ENCODE data around the gene DDI2. TPM values are rescaled to one million over a fixed set of nuclear protein-coding genes. Genes with fewer than 3 reads are reported as not detected.

The DDI2 gene
- total RNA-seq, 1 experiment from 2014 or later, result 27.0 TPM

DNA sequence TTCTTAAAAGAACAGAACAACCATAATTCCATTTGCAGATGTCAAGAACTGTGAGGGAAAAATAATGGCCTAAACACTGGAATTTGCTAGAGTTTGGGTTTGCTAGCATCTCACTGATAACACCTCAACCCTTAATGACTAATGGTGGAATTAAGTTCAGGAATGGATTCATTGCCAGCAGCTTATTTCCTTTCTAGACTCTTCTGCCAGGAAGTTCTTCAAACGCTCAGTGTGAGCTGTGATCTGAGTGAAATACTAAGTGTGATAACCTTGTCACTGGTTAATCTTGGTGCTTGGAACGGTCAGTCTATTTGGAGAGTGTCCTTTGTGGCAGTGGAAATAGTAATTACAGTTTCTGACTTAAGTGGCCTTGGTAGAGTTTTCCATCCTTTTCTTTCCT is 45.2 kb downstream of the DDI2 start:
- BruUV-seq (replicated peaks), result no TSS peak
- Mint-ChIP-seq H3K9me3 (ENCODE audit: low read depth, unreplicated experiment) (no peaks in the 10 kb centered on the region), H3K27ac (ENCODE audit: unreplicated experiment) (no peak overlapping the region), H3K36me3 (ENCODE audit: insufficient read depth, unreplicated experiment) (peaks cover 17% of the 10 kb centered on the region), H3K27me3 (ENCODE audit: unreplicated experiment) (no peaks in the 10 kb centered on the region), H3K4me1 (ENCODE audit: low read depth, unreplicated experiment) (no peaks in the 10 kb centered on the region), H3K4me3 (ENCODE audit: low read depth, unreplicated experiment) (no peak overlapping the region)
- TF ChIP-seq, protein P1, sequence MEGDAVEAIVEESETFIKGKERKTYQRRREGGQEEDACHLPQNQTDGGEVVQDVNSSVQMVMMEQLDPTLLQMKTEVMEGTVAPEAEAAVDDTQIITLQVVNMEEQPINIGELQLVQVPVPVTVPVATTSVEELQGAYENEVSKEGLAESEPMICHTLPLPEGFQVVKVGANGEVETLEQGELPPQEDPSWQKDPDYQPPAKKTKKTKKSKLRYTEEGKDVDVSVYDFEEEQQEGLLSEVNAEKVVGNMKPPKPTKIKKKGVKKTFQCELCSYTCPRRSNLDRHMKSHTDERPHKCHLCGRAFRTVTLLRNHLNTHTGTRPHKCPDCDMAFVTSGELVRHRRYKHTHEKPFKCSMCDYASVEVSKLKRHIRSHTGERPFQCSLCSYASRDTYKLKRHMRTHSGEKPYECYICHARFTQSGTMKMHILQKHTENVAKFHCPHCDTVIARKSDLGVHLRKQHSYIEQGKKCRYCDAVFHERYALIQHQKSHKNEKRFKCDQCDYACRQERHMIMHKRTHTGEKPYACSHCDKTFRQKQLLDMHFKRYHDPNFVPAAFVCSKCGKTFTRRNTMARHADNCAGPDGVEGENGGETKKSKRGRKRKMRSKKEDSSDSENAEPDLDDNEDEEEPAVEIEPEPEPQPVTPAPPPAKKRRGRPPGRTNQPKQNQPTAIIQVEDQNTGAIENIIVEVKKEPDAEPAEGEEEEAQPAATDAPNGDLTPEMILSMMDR (IDR thresholded peaks at IDR 0.05; ENCODE audit: unreplicated experiment), result no peak
- intact Hi-C loops (cut with micrococcal nuclease; ENCODE audit: unreplicated experiment), result no loop called here
- DNase-seq, result no peak
- CTCF ChIA-PET, result no interaction called here

DNA sequence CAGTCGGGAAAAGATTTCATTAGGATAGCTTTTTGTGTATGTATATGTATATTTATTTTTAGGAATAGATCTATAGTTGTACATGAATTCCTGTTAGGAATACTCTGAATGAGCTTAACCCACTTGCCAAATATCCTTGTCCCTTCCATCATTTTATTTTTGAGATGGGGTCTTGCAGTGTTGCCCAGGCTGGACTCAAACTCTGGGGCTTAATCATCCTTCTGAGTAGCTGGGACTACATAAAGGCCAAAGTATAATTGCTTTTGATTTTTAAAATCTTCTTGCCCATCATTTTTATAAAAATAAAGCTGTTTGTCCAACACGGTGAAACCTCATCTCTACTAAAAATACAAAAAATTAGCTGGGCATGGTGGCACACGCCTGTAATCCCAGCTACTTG is 46.7 kb downstream of the DDI2 start:
- TF ChIP-seq, protein P1 (IDR thresholded peaks at IDR 0.05; ENCODE audit: unreplicated experiment), result no peak
- H3K4me3 Mint-ChIP-seq (ENCODE audit: low read depth, unreplicated experiment), result no peak overlapping the region
- no peaks in the 10 kb centered on the region for H3K9me3 Mint-ChIP-seq (ENCODE audit: low read depth, unreplicated experiment)
- H3K27ac Mint-ChIP-seq (ENCODE audit: unreplicated experiment), result no peak overlapping the region
- DNase-seq, result no peak
- intact Hi-C loops (cut with micrococcal nuclease; ENCODE audit: unreplicated experiment), result no loop called here
- H3K4me1 Mint-ChIP-seq (ENCODE audit: low read depth, unreplicated experiment), result no peaks in the 10 kb centered on the region
- no peaks in the 10 kb centered on the region for H3K27me3 Mint-ChIP-seq (ENCODE audit: unreplicated experiment)
- peaks cover 17% of the 10 kb centered on the region for H3K36me3 Mint-ChIP-seq (ENCODE audit: insufficient read depth, unreplicated experiment)
- BruUV-seq (replicated peaks), result no TSS peak
- CTCF ChIA-PET, result interaction anchor here (0.7 kb wide), 1 partner anchor 10 kb away, joined by 3 read pairs; no protein-coding TSS in a partner anchor

DNA sequence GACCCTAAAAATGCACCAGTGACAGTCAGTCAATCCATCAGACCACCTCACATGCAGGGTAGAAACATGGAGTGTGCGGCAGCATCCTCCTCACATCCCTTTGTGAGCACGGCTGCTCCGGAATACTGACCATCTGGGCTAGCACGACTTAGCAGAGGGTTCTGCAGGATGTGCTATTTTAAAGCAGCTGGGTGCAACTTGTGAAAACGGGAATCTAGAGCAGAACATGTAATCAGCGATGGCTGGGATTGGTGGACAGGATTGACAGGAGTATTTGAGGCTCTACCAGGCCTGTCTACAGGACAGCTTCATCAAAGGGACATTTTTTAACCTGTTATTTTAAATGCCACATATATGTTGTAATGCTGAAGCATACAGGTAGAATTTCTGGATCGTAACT is 50.1 kb downstream of the DDI2 start:
- no peaks in the 10 kb centered on the region for H3K4me1 Mint-ChIP-seq (ENCODE audit: low read depth, unreplicated experiment)
- no peaks in the 10 kb centered on the region for H3K27me3 Mint-ChIP-seq (ENCODE audit: unreplicated experiment)
- BruUV-seq (replicated peaks), result no TSS peak
- no peak overlapping the region for H3K4me3 Mint-ChIP-seq (ENCODE audit: low read depth, unreplicated experiment)
- H3K36me3 Mint-ChIP-seq (ENCODE audit: insufficient read depth, unreplicated experiment), result peaks cover 1% of the 10 kb centered on the region
- CTCF ChIA-PET, result no interaction called here
- no peaks in the 10 kb centered on the region for H3K9me3 Mint-ChIP-seq (ENCODE audit: low read depth, unreplicated experiment)
- no peak overlapping the region for H3K27ac Mint-ChIP-seq (ENCODE audit: unreplicated experiment)
- no peak for DNase-seq
- intact Hi-C loops (cut with micrococcal nuclease; ENCODE audit: unreplicated experiment), result no loop called here
- TF ChIP-seq, protein P1 (IDR thresholded peaks at IDR 0.05; ENCODE audit: unreplicated experiment), result no peak

DNA sequence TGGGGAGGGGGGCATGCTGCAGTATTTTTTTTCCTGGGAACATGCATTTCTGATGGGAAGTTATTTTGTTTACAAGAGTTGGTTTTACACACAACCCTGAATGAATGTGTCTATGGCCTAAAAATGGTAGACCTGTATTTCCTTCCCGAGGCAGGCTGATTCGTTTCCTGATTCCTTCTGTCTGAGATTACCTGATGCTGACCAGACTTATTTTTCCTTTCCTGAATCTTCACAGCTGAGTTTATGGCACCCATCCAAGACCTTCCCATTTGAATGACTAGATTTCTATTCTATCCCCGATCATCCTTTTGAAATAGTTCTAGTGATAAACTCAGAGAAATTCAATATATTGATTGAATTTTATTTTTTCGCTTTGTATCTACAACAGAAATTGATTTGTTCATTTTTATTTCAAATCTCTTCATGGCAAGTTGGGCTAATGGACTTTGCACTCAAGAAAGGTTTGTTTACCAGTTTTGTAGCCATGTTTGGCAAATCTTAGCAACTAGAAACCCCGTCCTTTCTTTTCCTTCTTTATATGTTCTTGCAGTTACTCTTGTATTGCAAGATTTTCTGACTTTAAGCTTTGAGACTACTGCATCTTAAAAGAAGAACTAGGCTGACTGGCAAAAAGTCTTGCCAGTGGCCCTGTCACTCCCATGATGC is 51.0 kb downstream of the DDI2 start:
- no TSS peak for BruUV-seq (replicated peaks)
- H3K27ac Mint-ChIP-seq (ENCODE audit: unreplicated experiment), result no peak overlapping the region
- H3K4me1 Mint-ChIP-seq (ENCODE audit: low read depth, unreplicated experiment), result no peaks in the 10 kb centered on the region
- TF ChIP-seq, protein P1 (IDR thresholded peaks at IDR 0.05; ENCODE audit: unreplicated experiment), result no peak
- intact Hi-C loops (cut with micrococcal nuclease; ENCODE audit: unreplicated experiment), result no loop called here
- no peak overlapping the region for H3K4me3 Mint-ChIP-seq (ENCODE audit: low read depth, unreplicated experiment)
- CTCF ChIA-PET, result no interaction called here
- DNase-seq, result no peak
- no peaks in the 10 kb centered on the region for H3K36me3 Mint-ChIP-seq (ENCODE audit: insufficient read depth, unreplicated experiment)
- H3K9me3 Mint-ChIP-seq (ENCODE audit: low read depth, unreplicated experiment), result no peaks in the 10 kb centered on the region
- H3K27me3 Mint-ChIP-seq (ENCODE audit: unreplicated experiment), result no peaks in the 10 kb centered on the region

All from Calu3 (cell line).